Measurements from ENCODE around the gene STON2.
"Not testable (repeated sequence)": the region's sequence is repeated elsewhere in the genome, so short reads cannot be mapped to it uniquely, and the experiment has no call there.

Gene STON2

DNA sequence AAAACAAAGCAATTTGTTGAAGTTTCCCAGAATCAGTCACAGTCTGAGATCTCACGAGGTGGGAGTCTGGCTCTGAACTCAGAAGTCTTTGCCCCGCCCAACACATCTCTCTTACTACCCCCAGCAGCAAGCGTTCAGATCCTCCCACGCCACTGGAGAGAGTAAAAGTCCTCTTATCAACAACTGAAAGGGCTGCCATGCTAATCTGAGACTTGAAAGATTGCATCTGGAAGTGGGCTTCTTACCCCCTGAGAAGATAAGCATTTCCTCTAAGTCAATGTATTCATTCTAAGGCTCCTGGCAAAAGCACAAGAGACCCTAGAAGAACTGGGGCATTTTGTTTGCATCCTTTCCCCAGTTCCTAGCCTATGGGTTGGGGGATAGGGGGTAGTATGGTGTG lies 34.1 kb upstream of the STON2 start:
- TF ChIP-seq, protein P1, sequence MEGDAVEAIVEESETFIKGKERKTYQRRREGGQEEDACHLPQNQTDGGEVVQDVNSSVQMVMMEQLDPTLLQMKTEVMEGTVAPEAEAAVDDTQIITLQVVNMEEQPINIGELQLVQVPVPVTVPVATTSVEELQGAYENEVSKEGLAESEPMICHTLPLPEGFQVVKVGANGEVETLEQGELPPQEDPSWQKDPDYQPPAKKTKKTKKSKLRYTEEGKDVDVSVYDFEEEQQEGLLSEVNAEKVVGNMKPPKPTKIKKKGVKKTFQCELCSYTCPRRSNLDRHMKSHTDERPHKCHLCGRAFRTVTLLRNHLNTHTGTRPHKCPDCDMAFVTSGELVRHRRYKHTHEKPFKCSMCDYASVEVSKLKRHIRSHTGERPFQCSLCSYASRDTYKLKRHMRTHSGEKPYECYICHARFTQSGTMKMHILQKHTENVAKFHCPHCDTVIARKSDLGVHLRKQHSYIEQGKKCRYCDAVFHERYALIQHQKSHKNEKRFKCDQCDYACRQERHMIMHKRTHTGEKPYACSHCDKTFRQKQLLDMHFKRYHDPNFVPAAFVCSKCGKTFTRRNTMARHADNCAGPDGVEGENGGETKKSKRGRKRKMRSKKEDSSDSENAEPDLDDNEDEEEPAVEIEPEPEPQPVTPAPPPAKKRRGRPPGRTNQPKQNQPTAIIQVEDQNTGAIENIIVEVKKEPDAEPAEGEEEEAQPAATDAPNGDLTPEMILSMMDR (IDR thresholded peaks at IDR 0.05; ENCODE audit: extremely low read depth, insufficient read depth, missing control alignments): no peak
- DNase-seq (ENCODE audit: low spot score): no peak
- in situ Hi-C loops (cut with MboI; ENCODE audit: low pct_unique_long_range_greater_than_20kb, low sequenced_read_pairs, unreplicated experiment): no loop called here

DNA sequence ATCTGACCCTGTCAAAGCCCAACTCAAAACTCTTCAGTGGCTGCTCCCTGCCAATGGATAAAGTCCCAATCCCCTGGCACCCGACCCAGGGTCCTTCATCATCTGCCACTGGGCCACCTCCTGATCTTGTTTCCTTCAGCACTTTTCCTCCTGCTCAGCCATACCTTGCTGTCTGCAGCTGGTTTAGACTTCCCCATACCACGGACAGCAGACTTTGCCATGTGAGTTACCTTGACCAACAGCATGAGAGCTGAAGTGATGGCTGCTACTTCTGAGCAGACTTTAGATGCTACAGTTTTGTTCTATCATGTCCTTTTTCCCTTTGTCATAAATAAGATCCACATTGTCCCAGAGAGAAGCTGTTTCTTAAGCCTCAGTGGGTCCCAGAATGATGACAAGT lies 33.3 kb upstream of the STON2 start:
- no peak for DNase-seq (ENCODE audit: low spot score)
- in situ Hi-C loops (cut with MboI; ENCODE audit: low pct_unique_long_range_greater_than_20kb, low sequenced_read_pairs, unreplicated experiment): no loop called here
- TF ChIP-seq, protein P1 (IDR thresholded peaks at IDR 0.05; ENCODE audit: extremely low read depth, insufficient read depth, missing control alignments): no peak

DNA sequence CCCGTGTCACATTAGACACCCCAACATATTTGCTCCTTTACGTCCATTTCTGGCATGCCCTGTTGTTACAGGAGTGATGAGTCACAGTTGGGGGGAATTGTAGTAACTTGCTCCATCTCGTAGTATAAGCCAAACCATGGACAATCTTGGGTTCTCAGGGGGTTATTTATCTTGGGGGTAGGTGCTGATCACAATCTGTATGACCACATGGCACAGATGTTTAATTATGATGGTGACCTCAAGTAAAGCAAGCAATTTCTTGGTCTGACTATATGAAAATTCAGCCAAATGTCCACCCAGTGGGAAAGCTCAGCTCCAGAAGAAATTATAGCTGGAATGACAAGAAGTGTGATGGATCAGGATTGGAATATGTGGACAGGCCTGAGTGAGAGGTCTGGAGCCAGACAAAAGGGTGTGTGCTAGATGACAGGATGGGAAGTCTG lies 32.1 kb upstream of the STON2 start:
- DNase-seq (ENCODE audit: low spot score): no peak
- TF ChIP-seq, protein P1 (IDR thresholded peaks at IDR 0.05; ENCODE audit: extremely low read depth, insufficient read depth, missing control alignments): no peak
- in situ Hi-C loops (cut with MboI; ENCODE audit: low pct_unique_long_range_greater_than_20kb, low sequenced_read_pairs, unreplicated experiment): no loop called here

DNA sequence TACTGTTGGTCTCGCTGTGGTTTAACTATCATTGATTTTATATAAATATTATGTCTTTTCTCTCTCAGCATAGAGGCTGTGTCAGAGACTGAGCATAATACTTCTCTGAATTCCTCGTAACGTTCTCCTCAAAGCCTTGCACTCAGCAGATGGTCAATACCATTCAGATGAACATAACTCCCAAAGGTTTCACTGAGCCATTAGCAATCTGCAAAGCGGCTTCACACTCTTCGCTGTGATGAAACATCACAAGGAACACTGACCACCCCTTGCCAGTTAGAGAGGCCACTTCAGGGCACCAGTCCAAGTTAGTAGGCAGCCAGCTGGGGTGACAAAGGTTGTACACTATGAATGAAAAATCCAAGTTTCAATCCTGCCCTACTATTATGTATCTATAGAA lies 30.1 kb upstream of the STON2 start:
- TF ChIP-seq, protein P1 (IDR thresholded peaks at IDR 0.05; ENCODE audit: extremely low read depth, insufficient read depth, missing control alignments): no peak
- DNase-seq (ENCODE audit: low spot score): no peak
- in situ Hi-C loops (cut with MboI; ENCODE audit: low pct_unique_long_range_greater_than_20kb, low sequenced_read_pairs, unreplicated experiment): no loop called here

DNA sequence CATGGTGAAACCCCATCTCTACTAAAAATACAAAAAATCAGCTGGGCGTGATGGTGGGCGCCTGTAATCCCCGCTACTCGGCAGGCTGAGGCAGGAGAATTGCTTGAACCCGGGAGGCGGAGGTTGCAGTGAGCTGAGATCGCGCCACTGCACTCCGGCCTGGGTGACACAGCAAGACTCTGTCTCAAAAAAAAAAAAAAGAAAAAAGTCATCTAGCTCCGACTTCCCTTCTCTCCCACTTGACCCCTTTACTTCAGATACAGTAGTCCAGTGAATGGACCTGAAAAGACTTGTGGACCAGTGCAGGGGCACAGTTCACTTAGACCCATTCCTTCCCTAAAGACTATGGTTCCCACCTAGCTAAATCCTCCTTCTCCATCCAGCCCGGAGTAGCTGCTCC lies 29.6 kb upstream of the STON2 start:
- DNase-seq (ENCODE audit: low spot score); in situ Hi-C loops (cut with MboI; ENCODE audit: low pct_unique_long_range_greater_than_20kb, low sequenced_read_pairs, unreplicated experiment): not testable (repeated sequence)

DNA sequence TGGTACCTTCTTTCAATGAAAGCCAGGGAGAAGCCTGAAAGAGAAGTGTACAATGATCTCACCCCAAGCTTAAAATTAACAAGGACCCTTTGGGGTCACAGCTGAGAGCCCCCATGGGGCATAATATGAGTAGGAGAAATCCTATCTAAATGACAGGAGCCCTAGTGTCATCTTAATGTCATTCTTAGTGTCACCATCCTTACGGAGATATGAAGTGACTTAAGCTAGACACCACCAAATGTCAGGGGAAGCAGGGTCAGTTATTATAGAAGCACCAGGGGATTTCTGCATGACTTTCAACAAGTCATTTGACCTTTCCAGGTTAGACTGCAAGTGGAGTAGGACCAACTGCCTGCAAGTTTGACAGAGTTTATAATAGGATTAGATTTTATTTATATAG lies 28.9 kb upstream of the STON2 start:
- no peak for DNase-seq (ENCODE audit: low spot score)
- TF ChIP-seq, protein P1 (IDR thresholded peaks at IDR 0.05; ENCODE audit: extremely low read depth, insufficient read depth, missing control alignments): no peak
- in situ Hi-C loops (cut with MboI; ENCODE audit: low pct_unique_long_range_greater_than_20kb, low sequenced_read_pairs, unreplicated experiment): no loop called here

DNA sequence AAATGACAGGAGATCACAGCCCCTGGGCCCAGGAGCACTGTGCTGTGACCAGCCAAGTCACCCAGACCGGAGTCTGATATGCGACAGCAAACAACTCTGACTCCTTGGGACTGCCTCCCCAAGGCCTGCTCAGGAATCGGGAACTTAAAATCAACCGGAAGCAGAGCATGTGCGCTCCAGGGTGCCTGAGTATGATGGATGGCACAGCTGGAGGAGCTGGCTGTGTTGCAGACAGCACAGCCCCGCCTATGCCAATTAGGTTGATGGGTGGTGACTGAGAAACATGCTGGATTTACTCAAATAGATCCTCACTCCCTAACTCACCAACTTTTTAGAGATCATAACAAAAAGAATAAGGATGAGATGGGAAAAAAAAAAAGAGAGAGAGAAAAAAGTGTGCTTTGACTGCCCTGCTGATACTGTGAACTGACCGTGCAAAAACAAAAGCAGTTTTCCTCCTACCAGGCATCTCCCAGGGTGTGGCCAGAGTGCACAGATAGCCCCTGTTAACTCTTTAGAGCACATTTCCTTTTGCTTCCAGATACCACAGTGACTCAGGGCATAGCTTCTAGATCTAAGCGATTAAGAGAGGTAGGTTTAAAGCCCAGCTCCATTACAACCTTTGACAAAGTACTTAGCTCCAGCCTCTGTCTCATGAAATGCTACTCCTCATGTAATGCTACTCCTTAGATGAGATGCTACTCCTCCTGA lies 27.4 kb upstream of the STON2 start:
- TF ChIP-seq, protein P1 (IDR thresholded peaks at IDR 0.05; ENCODE audit: extremely low read depth, insufficient read depth, missing control alignments): no peak
- DNase-seq (ENCODE audit: low spot score): no peak
- in situ Hi-C loops (cut with MboI; ENCODE audit: low pct_unique_long_range_greater_than_20kb, low sequenced_read_pairs, unreplicated experiment): no loop called here

Data from GM13977 (cell line).